Endothelial cell (in vitro differentiated cells): ENCODE data around the gene HES7. TPM values are rescaled to one million over a fixed set of nuclear protein-coding genes. Genes with fewer than 3 reads are reported as not detected.

Experiments used
- DNase-seq: peaks from one replicate; pipeline ENCODE4 v3.0.0; 2021; ENCODE audit warnings: low spot score
- H3K27ac Mint-ChIP-seq: one replicate; pipeline ENCODE4 v1.8.0; 2021; ENCODE audit warnings: mixed read lengths, inconsistent platforms; ENCODE audit not compliant: unreplicated experiment
- H3K27me3 Mint-ChIP-seq: one replicate; pipeline ENCODE4 v1.8.0; 2021; ENCODE audit warnings: mild to moderate bottlenecking, moderate library complexity, mixed read lengths, inconsistent platforms; ENCODE audit not compliant: unreplicated experiment
- H3K36me3 Mint-ChIP-seq: one replicate; pipeline ENCODE4 v1.8.0; 2021; ENCODE audit warnings: mild to moderate bottlenecking, low read depth, mixed read lengths, inconsistent platforms; ENCODE audit not compliant: unreplicated experiment
- H3K4me1 Mint-ChIP-seq: one replicate; pipeline ENCODE4 v1.8.0; 2021; ENCODE audit warnings: mild to moderate bottlenecking, mixed read lengths, inconsistent platforms; ENCODE audit not compliant: unreplicated experiment
- H3K4me3 Mint-ChIP-seq: one replicate; pipeline ENCODE4 v1.8.0; 2021; ENCODE audit warnings: mild to moderate bottlenecking, mixed read lengths, inconsistent platforms; ENCODE audit not compliant: unreplicated experiment
- H3K9me3 Mint-ChIP-seq: one replicate; pipeline ENCODE4 v1.8.0; 2021; ENCODE audit warnings: mixed read lengths, inconsistent platforms; ENCODE audit not compliant: unreplicated experiment
- total RNA-seq: library from RNA; stranded (reverse); fragmentation: NEBNext Ultra II Directional; extraction: Animal tissue kit (Norgen Biotek cat#: 25700); gene quantifications from one replicate; pipeline ENCODE4 v1.2.1, GENCODE V29; 2021; ENCODE audit not compliant: unreplicated experiment
- TF ChIP-seq, protein P1 (sequence below): fragments of 200-600 bp; sonication (generic); IDR thresholded peaks from one replicate; pipeline ENCODE4 v1.5.0; 2021; ENCODE audit warnings: antibody characterized with exemption; ENCODE audit not compliant: unreplicated experiment

HES7 gene
- total RNA-seq, 1 donor from 2014 or later: 3.3 TPM

DNA sequence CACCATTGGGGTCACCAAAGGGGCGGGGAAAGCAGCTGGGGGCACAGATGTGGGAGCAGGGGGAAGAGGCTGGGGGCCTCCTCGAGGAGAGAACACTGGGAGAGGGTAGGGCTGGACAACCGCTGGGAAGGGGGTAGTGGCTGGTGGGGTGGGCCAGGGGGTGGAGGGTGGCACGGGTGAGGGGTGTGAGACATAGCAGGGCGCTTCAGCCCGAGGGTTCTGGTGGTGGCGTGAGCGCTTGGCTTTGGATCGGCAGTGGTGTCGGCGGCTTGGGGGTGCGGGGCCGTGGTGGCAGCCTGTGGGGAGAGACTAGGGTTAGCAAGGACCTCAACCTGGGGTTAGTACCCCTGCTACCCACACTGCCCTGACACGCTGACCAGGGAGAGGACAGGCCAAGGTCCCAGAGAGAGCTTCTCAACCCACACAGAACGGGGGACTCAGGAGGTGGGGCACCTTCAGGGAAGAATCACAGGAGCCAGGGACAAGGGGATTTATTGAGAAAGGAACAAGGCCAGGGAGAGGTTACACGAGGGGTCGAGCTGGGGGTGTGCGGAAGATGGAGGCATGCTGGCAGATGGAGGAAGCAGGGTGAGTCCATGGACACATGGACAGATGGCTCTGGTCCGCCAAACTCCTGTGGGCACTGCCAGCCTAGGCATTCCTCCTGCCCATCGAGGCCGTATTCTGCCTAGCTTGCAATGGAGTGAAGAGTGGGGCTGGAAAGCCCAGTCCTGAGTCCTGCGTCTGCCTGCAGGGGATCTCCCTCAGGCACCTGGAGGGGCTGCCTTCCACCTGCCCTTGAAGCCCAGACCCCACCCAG lies 19.9 kb upstream of the HES7 start:
- peak overlapping the region; percentile 42 for H3K4me3 Mint-ChIP-seq
- H3K27ac Mint-ChIP-seq: no peak overlapping the region
- TF ChIP-seq, protein P1, sequence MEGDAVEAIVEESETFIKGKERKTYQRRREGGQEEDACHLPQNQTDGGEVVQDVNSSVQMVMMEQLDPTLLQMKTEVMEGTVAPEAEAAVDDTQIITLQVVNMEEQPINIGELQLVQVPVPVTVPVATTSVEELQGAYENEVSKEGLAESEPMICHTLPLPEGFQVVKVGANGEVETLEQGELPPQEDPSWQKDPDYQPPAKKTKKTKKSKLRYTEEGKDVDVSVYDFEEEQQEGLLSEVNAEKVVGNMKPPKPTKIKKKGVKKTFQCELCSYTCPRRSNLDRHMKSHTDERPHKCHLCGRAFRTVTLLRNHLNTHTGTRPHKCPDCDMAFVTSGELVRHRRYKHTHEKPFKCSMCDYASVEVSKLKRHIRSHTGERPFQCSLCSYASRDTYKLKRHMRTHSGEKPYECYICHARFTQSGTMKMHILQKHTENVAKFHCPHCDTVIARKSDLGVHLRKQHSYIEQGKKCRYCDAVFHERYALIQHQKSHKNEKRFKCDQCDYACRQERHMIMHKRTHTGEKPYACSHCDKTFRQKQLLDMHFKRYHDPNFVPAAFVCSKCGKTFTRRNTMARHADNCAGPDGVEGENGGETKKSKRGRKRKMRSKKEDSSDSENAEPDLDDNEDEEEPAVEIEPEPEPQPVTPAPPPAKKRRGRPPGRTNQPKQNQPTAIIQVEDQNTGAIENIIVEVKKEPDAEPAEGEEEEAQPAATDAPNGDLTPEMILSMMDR: no peak
- no peak for DNase-seq
- H3K9me3 Mint-ChIP-seq: no peaks in the 10 kb centered on the region
- H3K4me1 Mint-ChIP-seq: no peaks in the 10 kb centered on the region
- H3K36me3 Mint-ChIP-seq: peaks cover 35% of the 10 kb centered on the region
- peaks cover 18% of the 10 kb centered on the region for H3K27me3 Mint-ChIP-seq

- Mint-ChIP-seq H3K4me3 (no peak overlapping the region), H3K36me3 (peaks cover 29% of the 10 kb centered on the region)
Measured at GRCh38 chr17:8142887-8143580, 19.1 kb upstream of the HES7 start.

GRCh38 chr17:8142158-8142886 lies 18.4 kb upstream of the HES7 start:
- TF ChIP-seq, protein P1: no peak
- Mint-ChIP-seq H3K36me3 (peaks cover 29% of the 10 kb centered on the region), H3K4me3 (peak overlapping the region; percentile 65)

More at GRCh38 chr17:8142887-8143580, 19.1 kb upstream of the HES7 start:
- Mint-ChIP-seq H3K27me3 (peaks cover 18% of the 10 kb centered on the region), H3K9me3 (no peaks in the 10 kb centered on the region), H3K27ac (no peak overlapping the region), H3K4me1 (no peaks in the 10 kb centered on the region)
- TF ChIP-seq, protein P1: no peak
- DNase-seq: no peak

DNA sequence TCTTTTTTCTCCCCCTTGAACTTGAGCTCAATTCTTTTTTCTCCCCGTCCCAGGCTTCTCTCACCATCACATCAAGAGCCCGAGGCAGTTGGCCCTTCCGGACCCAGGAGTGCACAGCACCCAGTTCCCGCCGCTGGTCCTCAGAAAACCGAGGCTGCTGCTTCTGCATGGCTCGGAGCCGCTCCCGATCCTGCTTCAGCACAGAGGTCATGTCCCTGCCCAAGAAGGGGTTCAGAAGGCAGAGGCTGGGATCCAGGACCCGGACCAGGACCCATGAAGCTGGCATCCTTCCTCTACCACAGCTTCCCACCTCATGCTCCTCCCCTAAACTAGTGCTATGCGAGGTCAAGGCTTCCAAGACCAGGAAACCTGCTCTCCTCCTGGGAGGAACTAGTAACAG lies 17.8 kb upstream of the HES7 start:
- Mint-ChIP-seq H3K4me1 (no peaks in the 10 kb centered on the region), H3K4me3 (peak overlapping the region; percentile 65), H3K36me3 (peaks cover 25% of the 10 kb centered on the region), H3K27ac (no peak overlapping the region), H3K9me3 (no peaks in the 10 kb centered on the region), H3K27me3 (peaks cover 15% of the 10 kb centered on the region)
- DNase-seq: no peak
- TF ChIP-seq, protein P1: no peak

More at GRCh38 chr17:8142158-8142886, 18.4 kb upstream of the HES7 start:
- Mint-ChIP-seq H3K27me3 (peaks cover 15% of the 10 kb centered on the region), H3K9me3 (no peaks in the 10 kb centered on the region), H3K4me1 (no peaks in the 10 kb centered on the region), H3K27ac (no peak overlapping the region)
- DNase-seq: no peak
